ENCODE results near the gene DRC7.

DNA sequence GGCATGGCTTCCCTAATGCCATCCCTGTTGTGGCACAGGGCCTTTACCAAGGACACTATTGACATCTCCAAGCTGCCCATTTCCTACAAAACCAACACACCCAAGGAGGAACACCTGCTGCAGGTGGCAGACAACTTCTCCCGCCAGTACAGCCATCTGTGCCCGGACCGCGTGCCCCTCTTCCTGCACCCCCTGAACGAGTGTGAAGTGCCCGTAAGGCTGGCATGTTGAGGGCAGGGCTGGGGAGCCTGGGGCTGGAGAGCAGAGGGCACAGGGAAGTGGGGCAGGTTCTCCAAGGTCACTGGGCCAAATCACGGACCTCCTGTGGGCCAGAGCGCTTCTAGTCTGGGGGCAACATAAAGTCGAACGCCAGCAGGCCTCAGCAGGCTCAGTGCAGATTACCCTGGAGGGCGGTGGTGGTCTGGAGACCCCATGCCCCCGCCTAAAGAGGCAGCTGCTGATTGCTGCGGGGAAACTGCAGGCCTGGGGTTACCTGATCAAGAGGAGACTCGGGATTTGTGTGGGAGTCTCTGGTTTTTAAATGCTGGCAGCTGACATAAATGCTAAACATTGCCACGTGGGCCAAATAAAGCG, 4.3 kb downstream of the DRC7 start:
- TF ChIP-seq, protein P1, sequence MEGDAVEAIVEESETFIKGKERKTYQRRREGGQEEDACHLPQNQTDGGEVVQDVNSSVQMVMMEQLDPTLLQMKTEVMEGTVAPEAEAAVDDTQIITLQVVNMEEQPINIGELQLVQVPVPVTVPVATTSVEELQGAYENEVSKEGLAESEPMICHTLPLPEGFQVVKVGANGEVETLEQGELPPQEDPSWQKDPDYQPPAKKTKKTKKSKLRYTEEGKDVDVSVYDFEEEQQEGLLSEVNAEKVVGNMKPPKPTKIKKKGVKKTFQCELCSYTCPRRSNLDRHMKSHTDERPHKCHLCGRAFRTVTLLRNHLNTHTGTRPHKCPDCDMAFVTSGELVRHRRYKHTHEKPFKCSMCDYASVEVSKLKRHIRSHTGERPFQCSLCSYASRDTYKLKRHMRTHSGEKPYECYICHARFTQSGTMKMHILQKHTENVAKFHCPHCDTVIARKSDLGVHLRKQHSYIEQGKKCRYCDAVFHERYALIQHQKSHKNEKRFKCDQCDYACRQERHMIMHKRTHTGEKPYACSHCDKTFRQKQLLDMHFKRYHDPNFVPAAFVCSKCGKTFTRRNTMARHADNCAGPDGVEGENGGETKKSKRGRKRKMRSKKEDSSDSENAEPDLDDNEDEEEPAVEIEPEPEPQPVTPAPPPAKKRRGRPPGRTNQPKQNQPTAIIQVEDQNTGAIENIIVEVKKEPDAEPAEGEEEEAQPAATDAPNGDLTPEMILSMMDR (IDR thresholded peaks at IDR 0.05): no peak
- no peak for TF ChIP-seq POLR2A (IDR thresholded peaks at IDR 0.05)

All from Peyer's patch (tissue), 4 donors.